ENCODE results near the gene NPRL2.
A peak's percentile ranks its signal among the peaks of the same experiment; 100 is the strongest.
"Not testable (repeated sequence)": the region's sequence is repeated elsewhere in the genome, so short reads cannot be mapped to it uniquely, and the experiment has no call there.

NPRL2 gene

GRCh38 chr3:50314816-50315215 lies 35.8 kb downstream of the NPRL2 start:
- Histone ChIP-seq H3K27ac (ENCODE audit: low read depth, low read length) (no peak overlapping the region), H3K4me1 (ENCODE audit: control insufficient read depth in 1 of 2, insufficient read depth in 2 of 2, low read length in 2 of 2) (peaks cover 38% of the 10 kb centered on the region in 2 donors), H3K4me3 (ENCODE audit: low read depth in 1 of 2, low read length in 2 of 2) (no peak overlapping the region)

DNA sequence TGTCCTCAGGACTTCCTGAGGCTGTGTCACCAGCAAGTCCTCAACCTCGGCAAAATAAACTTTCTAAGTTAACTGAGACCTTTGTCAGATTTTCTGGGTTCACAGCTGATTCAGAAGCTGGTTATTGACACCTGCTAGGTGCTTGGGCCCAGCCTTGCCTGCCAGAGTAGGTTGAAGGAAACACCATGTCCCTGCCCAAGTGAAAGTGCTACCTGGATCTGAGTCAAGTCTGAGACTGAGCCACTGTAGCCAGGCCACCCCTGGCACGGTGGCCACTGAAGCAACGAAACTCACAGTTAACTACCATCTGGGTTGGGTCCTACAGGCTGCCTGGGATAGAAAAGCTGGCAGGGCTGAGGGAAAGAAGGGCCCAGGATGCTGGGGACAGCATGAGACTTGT lies 36.2 kb downstream of the NPRL2 start:
- Histone ChIP-seq H3K4me1 (ENCODE audit: control insufficient read depth in 1 of 2, insufficient read depth in 2 of 2, low read length in 2 of 2) (peaks cover 33% of the 10 kb centered on the region in 2 donors), H3K9ac (ENCODE audit: low read depth in 1 of 2, low read length in 2 of 2) (peak overlapping the region in 1 of 2 donors; percentile 13), H3K4me3 (ENCODE audit: low read depth in 1 of 2, low read length in 2 of 2) (no peak overlapping the region), H3K36me3 (ENCODE audit: control insufficient read depth in 1 of 2, insufficient read depth in 2 of 2, low read length in 2 of 2) (peaks cover 8 to 16% of the 10 kb centered on the region in 2 donors), H3K27ac (ENCODE audit: low read depth, low read length) (no peak overlapping the region), H3K27me3 (ENCODE audit: control insufficient read depth in 1 of 2, insufficient read depth in 2 of 2, low read length in 2 of 2) (no peaks in the 10 kb centered on the region), H3K9me3 (ENCODE audit: control insufficient read depth in 1 of 2, low read length in 2 of 2) (no peaks in the 10 kb centered on the region)

More at GRCh38 chr3:50314816-50315215, 35.8 kb downstream of the NPRL2 start:
- Histone ChIP-seq H3K36me3 (ENCODE audit: control insufficient read depth in 1 of 2, insufficient read depth in 2 of 2, low read length in 2 of 2) (peaks cover 8 to 19% of the 10 kb centered on the region in 2 donors), H3K9me3 (ENCODE audit: control insufficient read depth in 1 of 2, low read length in 2 of 2) (no peaks in the 10 kb centered on the region), H3K9ac (ENCODE audit: low read depth in 1 of 2, low read length in 2 of 2) (no peak overlapping the region), H3K27me3 (ENCODE audit: control insufficient read depth in 1 of 2, insufficient read depth in 2 of 2, low read length in 2 of 2) (no peaks in the 10 kb centered on the region)

DNA sequence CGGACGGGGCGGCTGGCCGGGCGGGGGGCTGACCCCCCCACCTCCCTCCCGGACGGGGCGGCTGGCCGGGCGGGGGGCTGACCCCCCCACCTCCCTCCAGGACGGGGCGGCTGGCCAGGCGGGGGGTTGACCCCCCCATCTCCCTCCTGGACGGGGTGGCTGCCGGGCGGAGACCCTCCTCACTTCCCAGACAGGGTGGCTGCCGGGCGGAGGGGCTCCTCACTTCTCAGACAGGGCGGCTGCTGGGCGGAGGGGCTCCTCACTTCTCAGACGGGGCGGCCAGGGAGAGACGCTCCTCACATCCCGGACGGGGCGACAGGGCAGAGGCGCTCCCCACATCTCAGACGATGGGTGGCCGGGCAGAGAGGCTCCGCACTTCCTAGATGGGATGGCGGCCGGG lies 38.5 kb downstream of the NPRL2 start:
- H3K9ac ChIP-seq (ENCODE audit: low read depth in 1 of 2, low read length in 2 of 2); H3K9me3 ChIP-seq (ENCODE audit: control insufficient read depth in 1 of 2, low read length in 2 of 2); H3K4me3 ChIP-seq (ENCODE audit: low read depth in 1 of 2, low read length in 2 of 2); H3K27me3 ChIP-seq (ENCODE audit: control insufficient read depth in 1 of 2, insufficient read depth in 2 of 2, low read length in 2 of 2); H3K27ac ChIP-seq (ENCODE audit: low read depth, low read length); H3K36me3 ChIP-seq (ENCODE audit: control insufficient read depth in 1 of 2, insufficient read depth in 2 of 2, low read length in 2 of 2): not testable (repeated sequence)
- peaks cover 10% of the 10 kb centered on the region in 2 donors for H3K4me1 ChIP-seq (ENCODE audit: control insufficient read depth in 1 of 2, insufficient read depth in 2 of 2, low read length in 2 of 2)

DNA sequence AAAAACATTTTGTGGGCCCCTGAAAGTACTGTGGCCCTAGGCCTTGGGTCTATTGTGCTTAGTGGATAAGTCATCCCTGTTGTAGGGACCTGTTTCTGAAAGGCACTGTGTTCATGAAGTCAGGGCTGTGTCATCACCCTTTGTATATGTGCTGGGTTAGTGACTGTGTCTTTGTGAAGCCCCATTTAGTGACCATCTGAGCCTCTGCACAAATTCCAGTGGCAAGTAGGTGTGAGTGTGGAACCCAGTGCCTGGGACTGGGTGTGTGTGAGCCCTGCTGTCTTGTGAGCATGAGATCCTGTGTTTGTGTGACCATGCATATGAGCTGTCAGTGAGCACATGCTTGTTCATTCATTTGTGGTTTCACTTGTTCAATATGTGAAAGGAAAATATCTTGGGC lies 46.0 kb downstream of the NPRL2 start:
- Histone ChIP-seq H3K36me3 (ENCODE audit: control insufficient read depth in 1 of 2, insufficient read depth in 2 of 2, low read length in 2 of 2) (no peaks in the 10 kb centered on the region), H3K4me3 (ENCODE audit: low read depth in 1 of 2, low read length in 2 of 2) (no peak overlapping the region), H3K27ac (ENCODE audit: low read depth, low read length) (no peak overlapping the region), H3K4me1 (ENCODE audit: control insufficient read depth in 1 of 2, insufficient read depth in 2 of 2, low read length in 2 of 2) (peaks cover 17 to 26% of the 10 kb centered on the region in 2 donors), H3K9ac (ENCODE audit: low read depth in 1 of 2, low read length in 2 of 2) (no peak overlapping the region), H3K27me3 (ENCODE audit: control insufficient read depth in 1 of 2, insufficient read depth in 2 of 2, low read length in 2 of 2) (no peaks in the 10 kb centered on the region), H3K9me3 (ENCODE audit: control insufficient read depth in 1 of 2, low read length in 2 of 2) (no peaks in the 10 kb centered on the region)

DNA sequence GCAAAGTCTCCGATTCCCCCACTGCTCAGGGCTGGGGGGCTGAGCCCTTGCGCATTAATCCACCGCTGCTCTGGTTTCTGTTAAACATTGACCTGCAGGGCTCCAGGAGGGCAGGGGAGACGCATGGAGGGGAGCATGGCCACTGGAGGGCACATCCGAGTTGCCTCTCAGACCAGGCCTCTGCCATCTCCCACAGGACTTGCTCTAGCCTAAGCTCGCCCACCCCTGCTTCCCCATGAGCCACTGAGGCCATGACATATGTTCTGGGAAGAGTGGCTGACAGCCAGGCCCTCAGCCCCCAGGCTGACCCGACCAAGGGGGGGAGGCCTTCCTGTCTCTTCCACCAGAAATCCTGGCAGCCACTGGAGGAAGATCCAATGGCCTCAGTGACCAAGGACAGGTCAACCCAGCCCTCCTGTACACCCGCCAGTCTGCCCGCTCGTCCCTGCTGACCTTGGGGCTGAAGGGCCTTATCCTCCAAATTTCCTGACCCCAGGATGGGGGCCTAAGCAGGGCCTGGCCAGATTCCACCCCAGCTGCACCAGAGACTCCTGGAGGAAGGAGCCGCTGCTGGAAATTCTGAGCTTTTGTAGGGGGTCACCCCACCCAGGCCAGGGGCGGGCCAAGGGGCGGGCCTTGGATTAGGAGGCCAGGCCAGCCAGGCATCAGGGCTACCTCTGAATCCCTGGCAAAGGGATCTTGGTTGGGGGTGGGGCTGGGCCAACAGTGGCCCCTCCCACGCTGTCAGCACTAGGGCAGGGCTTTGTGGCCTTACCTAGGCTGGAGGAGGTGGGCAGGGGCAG lies 47.4 kb downstream of the NPRL2 start, which contains the start of gene HYAL1:
HYAL1 (minus strand) TSS at position 562 of the 803 bp plus-strand sequence. CDS start 618 bp downstream, outside the sequence.
- peak within 1 kb of the TSS; percentile 18 to 32 for H3K9ac ChIP-seq (ENCODE audit: low read depth in 1 of 2, low read length in 2 of 2)
- H3K4me3 ChIP-seq (ENCODE audit: low read depth in 1 of 2, low read length in 2 of 2) = peak within 1 kb of the TSS; percentile 35 to 36

DNA sequence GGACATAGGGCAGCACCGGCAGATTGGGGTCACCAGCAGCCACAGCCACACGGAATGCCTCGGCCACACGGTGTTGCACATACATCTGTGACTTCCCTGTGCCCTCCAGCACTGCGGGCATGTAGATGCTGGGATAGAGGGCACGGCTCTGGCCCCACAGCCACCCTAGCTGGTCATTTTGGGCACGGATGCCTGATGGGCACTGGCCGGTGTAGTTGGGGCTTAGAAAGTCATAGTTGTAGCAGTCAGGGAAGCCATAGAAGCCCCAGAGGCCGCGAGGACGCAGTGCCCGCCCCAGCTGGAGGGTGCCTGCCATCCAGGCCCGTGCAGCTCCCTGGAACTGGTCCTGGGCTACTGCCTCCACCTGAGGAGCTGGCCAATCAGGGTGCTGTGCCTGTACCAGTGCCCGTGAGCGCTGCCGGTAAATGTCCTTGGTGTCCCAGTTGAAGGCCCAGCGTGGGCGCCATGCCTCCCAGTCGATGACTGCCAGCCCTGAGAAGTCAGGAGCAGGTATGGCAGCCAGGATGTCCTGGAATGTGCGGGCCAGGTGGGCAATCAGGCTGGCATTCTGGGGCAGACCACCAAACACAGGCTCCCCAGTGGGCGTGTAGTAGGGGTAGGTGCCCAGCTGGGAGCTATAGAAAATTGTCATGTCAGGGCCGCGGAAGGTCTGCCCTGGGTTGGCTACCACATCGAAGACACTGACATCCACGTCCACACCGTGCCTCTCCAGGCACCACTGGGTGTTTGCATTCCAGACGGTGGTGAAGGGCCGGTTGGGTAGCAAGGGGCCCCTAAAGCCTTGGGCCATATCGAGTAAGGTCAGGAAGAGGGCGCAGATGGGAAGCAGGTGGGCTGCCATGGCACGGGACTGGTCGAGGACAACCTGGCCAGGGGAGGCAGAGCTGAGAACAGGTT lies 48.2 kb downstream of the NPRL2 start:
- Histone ChIP-seq H3K36me3 (ENCODE audit: control insufficient read depth in 1 of 2, insufficient read depth in 2 of 2, low read length in 2 of 2) (no peaks in the 10 kb centered on the region), H3K9me3 (ENCODE audit: control insufficient read depth in 1 of 2, low read length in 2 of 2) (no peaks in the 10 kb centered on the region), H3K27ac (ENCODE audit: low read depth, low read length) (peak overlapping the region; percentile 62), H3K27me3 (ENCODE audit: control insufficient read depth in 1 of 2, insufficient read depth in 2 of 2, low read length in 2 of 2) (no peaks in the 10 kb centered on the region), H3K9ac (ENCODE audit: low read depth in 1 of 2, low read length in 2 of 2) (peak overlapping the region in 1 of 2 donors; percentile 32), H3K4me3 (ENCODE audit: low read depth in 1 of 2, low read length in 2 of 2) (peak overlapping the region; percentile 35 to 36), H3K4me1 (ENCODE audit: control insufficient read depth in 1 of 2, insufficient read depth in 2 of 2, low read length in 2 of 2) (peaks cover 31 to 38% of the 10 kb centered on the region in 2 donors)

More for the DNA sequence above, 47.4 kb downstream of the NPRL2 start, which contains the start of gene HYAL1:
- H3K27ac ChIP-seq (ENCODE audit: low read depth, low read length) = peak within 1 kb of the TSS; percentile 62
- no peaks in the 10 kb centered on the region for H3K36me3 ChIP-seq (ENCODE audit: control insufficient read depth in 1 of 2, insufficient read depth in 2 of 2, low read length in 2 of 2)
- H3K4me1 ChIP-seq (ENCODE audit: control insufficient read depth in 1 of 2, insufficient read depth in 2 of 2, low read length in 2 of 2) = peaks cover 25 to 34% of the 10 kb centered on the region in 2 donors
- no peaks in the 10 kb centered on the region for H3K27me3 ChIP-seq (ENCODE audit: control insufficient read depth in 1 of 2, insufficient read depth in 2 of 2, low read length in 2 of 2)
- no peaks in the 10 kb centered on the region for H3K9me3 ChIP-seq (ENCODE audit: control insufficient read depth in 1 of 2, low read length in 2 of 2)

DNA sequence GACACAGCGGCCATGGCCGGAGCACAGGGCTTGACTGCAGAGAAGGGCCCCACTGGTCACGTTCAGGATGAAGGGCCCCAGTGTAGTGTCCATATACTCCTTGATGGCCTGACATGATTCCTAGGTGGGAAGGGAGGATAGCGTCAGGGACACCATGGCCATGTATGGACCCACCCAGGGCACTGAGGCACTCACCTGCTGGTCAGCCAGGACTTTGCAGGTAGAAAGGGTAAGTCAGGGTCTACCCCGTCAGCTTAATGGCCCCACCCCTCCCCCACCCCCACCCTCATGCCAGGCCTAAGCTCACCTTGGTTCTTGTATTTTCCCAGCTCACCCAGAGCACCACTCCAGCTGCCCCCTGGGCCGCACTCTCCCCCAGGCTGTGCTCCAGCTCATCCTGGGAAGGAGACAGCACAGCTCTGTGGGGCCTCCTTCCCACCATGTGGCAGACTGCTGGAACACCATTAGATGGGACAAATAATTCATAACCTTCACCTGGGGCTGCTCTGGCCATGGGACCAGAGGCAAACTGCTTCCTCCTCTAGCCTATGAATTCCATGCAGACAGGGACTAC lies 49.8 kb downstream of the NPRL2 start:
- Histone ChIP-seq H3K36me3 (ENCODE audit: control insufficient read depth in 1 of 2, insufficient read depth in 2 of 2, low read length in 2 of 2) (no peaks in the 10 kb centered on the region), H3K27ac (ENCODE audit: low read depth, low read length) (peak overlapping the region; percentile 85), H3K27me3 (ENCODE audit: control insufficient read depth in 1 of 2, insufficient read depth in 2 of 2, low read length in 2 of 2) (no peaks in the 10 kb centered on the region), H3K9ac (ENCODE audit: low read depth in 1 of 2, low read length in 2 of 2) (peak overlapping the region; percentile 75 to 76), H3K4me1 (ENCODE audit: control insufficient read depth in 1 of 2, insufficient read depth in 2 of 2, low read length in 2 of 2) (peaks cover 31 to 39% of the 10 kb centered on the region in 2 donors), H3K4me3 (ENCODE audit: low read depth in 1 of 2, low read length in 2 of 2) (peak overlapping the region; percentile 62 to 74), H3K9me3 (ENCODE audit: control insufficient read depth in 1 of 2, low read length in 2 of 2) (no peaks in the 10 kb centered on the region)

- peak overlapping the region; percentile 85 for H3K27ac ChIP-seq (ENCODE audit: low read depth, low read length)
- H3K9ac ChIP-seq (ENCODE audit: low read depth in 1 of 2, low read length in 2 of 2) = peak overlapping the region; percentile 75 to 76
- H3K9me3 ChIP-seq (ENCODE audit: control insufficient read depth in 1 of 2, low read length in 2 of 2) = no peaks in the 10 kb centered on the region
- H3K36me3 ChIP-seq (ENCODE audit: control insufficient read depth in 1 of 2, insufficient read depth in 2 of 2, low read length in 2 of 2) = no peaks in the 10 kb centered on the region
- H3K4me3 ChIP-seq (ENCODE audit: low read depth in 1 of 2, low read length in 2 of 2) = peak overlapping the region; percentile 62 to 74
- peaks cover 31 to 39% of the 10 kb centered on the region in 2 donors for H3K4me1 ChIP-seq (ENCODE audit: control insufficient read depth in 1 of 2, insufficient read depth in 2 of 2, low read length in 2 of 2)
- H3K27me3 ChIP-seq (ENCODE audit: control insufficient read depth in 1 of 2, insufficient read depth in 2 of 2, low read length in 2 of 2) = no peaks in the 10 kb centered on the region
These were observed 50.5 kb downstream of the NPRL2 start for GRCh38 chr3:50299929-50300680.

DNA sequence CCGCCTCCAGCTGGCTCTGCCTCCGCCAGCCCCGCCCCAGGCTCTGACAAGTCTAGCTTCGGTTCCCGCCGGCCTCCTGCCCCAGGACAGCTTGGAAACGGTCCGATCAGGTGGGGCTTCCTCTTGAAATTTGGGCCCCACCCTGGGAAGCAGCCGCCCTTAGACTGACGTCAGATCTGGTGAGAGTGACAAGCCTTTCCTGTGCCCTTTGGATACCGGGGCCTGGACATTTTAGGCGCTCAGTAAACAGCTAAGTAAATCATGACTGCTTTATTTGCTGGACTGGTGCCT lies 51.0 kb downstream of the NPRL2 start:
- peak overlapping the region; percentile 75 to 76 for H3K9ac ChIP-seq (ENCODE audit: low read depth in 1 of 2, low read length in 2 of 2)
- H3K27me3 ChIP-seq (ENCODE audit: control insufficient read depth in 1 of 2, insufficient read depth in 2 of 2, low read length in 2 of 2) = no peaks in the 10 kb centered on the region
- H3K36me3 ChIP-seq (ENCODE audit: control insufficient read depth in 1 of 2, insufficient read depth in 2 of 2, low read length in 2 of 2) = no peaks in the 10 kb centered on the region
- peak overlapping the region; percentile 62 to 74 for H3K4me3 ChIP-seq (ENCODE audit: low read depth in 1 of 2, low read length in 2 of 2)
- H3K4me1 ChIP-seq (ENCODE audit: control insufficient read depth in 1 of 2, insufficient read depth in 2 of 2, low read length in 2 of 2) = peaks cover 31 to 39% of the 10 kb centered on the region in 2 donors
- H3K9me3 ChIP-seq (ENCODE audit: control insufficient read depth in 1 of 2, low read length in 2 of 2) = no peaks in the 10 kb centered on the region
- peak overlapping the region; percentile 85 for H3K27ac ChIP-seq (ENCODE audit: low read depth, low read length)

Measured in duodenal mucosa (tissue), 2 donors.